Body of pancreas (tissue), 4 donors: ENCODE data around the gene PHACTR3. TPM values are rescaled to one million over a fixed set of nuclear protein-coding genes. Genes with fewer than 3 reads are reported as not detected.

ENCODE experiments used
- ATAC-seq: fragments of 150-250 bp; one replicate; pipeline ENCODE4 v1.9.1; 2016
- DNase-seq, 4 donors: peaks; one replicate each; pipeline ENCODE4 v3.0.0-alpha.2; 2019
- H3K27ac ChIP-seq, 4 donors: fragments of 200-600 bp; sonication (generic); 1 replicate in 3 of 4; 2 replicates in 1 of 4; pipeline versions ENCODE4 v1.5.1 to v1.6.1; 2016 to 2019; ENCODE audit warnings: mild to moderate bottlenecking in 1 of 4, mixed read lengths in 1 of 4, moderate library complexity in 1 of 4
- H3K27me3 ChIP-seq, 2 donors: fragments of 200-600 bp; sonication (generic); one replicate each; pipeline ENCODE4 v1.6.0; 2016; ENCODE audit warnings: mild to moderate bottlenecking in 1 of 2
- H3K36me3 ChIP-seq, 2 donors: fragments of 200-600 bp; sonication (generic); replicated peaks in 1 of 2; 2 replicates each; pipeline ENCODE4 v1.5.1; 2016; ENCODE audit warnings: low read depth in 2 of 2; ENCODE audit not compliant: insufficient read depth in 1 of 2
- H3K4me1 ChIP-seq: fragments of 200-600 bp; sonication (generic); one replicate; pipeline ENCODE4 v1.6.0; 2016
- H3K4me3 ChIP-seq, 2 donors: fragments of 200-600 bp; sonication (generic); 1 replicate in 1 of 2; 2 replicates in 1 of 2; pipeline ENCODE4 v1.5.1; 2016 to 2019
- H3K9me3 ChIP-seq, 3 donors: fragments of 200-600 bp; sonication (generic); 1 replicate in 2 of 3; 2 replicates in 1 of 3; pipeline ENCODE4 v1.5.1; 2016
- POLR2A ChIP-seq, 3 donors: fragments of 450-650 bp; IDR thresholded peaks; one replicate each; pipeline ENCODE4 v1.6.1; 2016; ENCODE audit warnings: antibody characterized with exemption in 3 of 3, mild to moderate bottlenecking in 2 of 3
- WGBS, 2 donors: methylation state at CpG; one replicate each; pipeline ENCODE4 v1.1.5; 2017; 5-methylcytosine and 5-hydroxymethylcytosine counted together
- intact Hi-C: fragments of 100-400 bp; cut with DNase I; formaldehyde crosslinking; loops from one replicate; pipeline ENCODE4 v1.15.1; 2023
- total RNA-seq, 2 donors: library from RNA; depleted of rRNA; stranded (reverse); fragments of >200 nt; gene quantifications; one replicate each; pipeline ENCODE4 v1.1.0, GENCODE V29; 2016
- TF ChIP-seq, protein P1 (sequence below), 7 experiments: fragments of 450-650 bp in 4 of 7; fragments of 200-600 bp in 3 of 7; sonication (generic) in 3 of 7; IDR thresholded peaks; one replicate each; pipeline ENCODE4 v1.5.1; 2016 to 2019; ENCODE audit warnings: antibody characterized with exemption in 7 of 7

The PHACTR3 gene
- total RNA-seq, 2 donors from 2014 or later = 0.52 to 0.66 TPM

DNA sequence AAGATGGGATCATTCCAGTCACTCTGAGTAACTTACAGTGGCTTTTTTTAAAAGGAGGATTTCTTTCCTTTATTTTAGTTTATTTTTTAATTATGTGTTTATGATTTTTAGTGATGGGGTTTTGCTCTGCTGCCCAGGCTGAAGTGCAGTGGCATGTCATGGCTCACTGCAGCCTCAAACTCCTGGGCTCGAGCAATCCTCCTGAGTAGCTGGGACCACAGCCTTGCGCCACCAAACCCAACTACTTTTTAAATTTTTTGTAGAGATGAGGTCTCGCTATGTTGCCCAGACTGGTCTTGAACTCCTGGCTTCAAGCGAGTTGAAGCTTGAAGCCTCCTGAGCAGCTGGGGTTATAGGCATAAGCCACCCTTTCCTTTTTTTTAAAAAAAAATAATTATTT is 31.8 kb upstream of the PHACTR3 start:
- intact Hi-C loops = no loop called here
- no peak for ATAC-seq
- Histone ChIP-seq H3K9me3 (no peaks in the 10 kb centered on the region), H3K27ac (no peak overlapping the region), H3K4me3 (no peak overlapping the region), H3K36me3 (no peaks in the 10 kb centered on the region), H3K27me3 (peaks cover 0 to 3% of the 10 kb centered on the region in 2 donors), H3K4me1 (peaks cover 5% of the 10 kb centered on the region)
- TF ChIP-seq POLR2A (IDR thresholded peaks at IDR 0.05) = no peak
- TF ChIP-seq, protein P1, sequence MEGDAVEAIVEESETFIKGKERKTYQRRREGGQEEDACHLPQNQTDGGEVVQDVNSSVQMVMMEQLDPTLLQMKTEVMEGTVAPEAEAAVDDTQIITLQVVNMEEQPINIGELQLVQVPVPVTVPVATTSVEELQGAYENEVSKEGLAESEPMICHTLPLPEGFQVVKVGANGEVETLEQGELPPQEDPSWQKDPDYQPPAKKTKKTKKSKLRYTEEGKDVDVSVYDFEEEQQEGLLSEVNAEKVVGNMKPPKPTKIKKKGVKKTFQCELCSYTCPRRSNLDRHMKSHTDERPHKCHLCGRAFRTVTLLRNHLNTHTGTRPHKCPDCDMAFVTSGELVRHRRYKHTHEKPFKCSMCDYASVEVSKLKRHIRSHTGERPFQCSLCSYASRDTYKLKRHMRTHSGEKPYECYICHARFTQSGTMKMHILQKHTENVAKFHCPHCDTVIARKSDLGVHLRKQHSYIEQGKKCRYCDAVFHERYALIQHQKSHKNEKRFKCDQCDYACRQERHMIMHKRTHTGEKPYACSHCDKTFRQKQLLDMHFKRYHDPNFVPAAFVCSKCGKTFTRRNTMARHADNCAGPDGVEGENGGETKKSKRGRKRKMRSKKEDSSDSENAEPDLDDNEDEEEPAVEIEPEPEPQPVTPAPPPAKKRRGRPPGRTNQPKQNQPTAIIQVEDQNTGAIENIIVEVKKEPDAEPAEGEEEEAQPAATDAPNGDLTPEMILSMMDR (IDR thresholded peaks at IDR 0.05) = no peak
- WGBS, 2 donors = 75 to 79% methylated on average over 4 of the region's 4 CpGs
- DNase-seq = no peak

- WGBS, 2 donors = 78 to 80% methylated on average over 1 to 8 of the region's 8 CpGs
- H3K4me1 ChIP-seq = peaks cover 5% of the 10 kb centered on the region
- H3K27ac ChIP-seq = no peak overlapping the region
- ATAC-seq (no peak), DNase-seq (no peak)
- no peaks in the 10 kb centered on the region for H3K9me3 ChIP-seq
- intact Hi-C loops = no loop called here
- peaks cover 0 to 3% of the 10 kb centered on the region in 2 donors for H3K27me3 ChIP-seq
- no peaks in the 10 kb centered on the region for H3K36me3 ChIP-seq
- TF ChIP-seq, protein P1 (IDR thresholded peaks at IDR 0.05) = no peak
- no peak for TF ChIP-seq POLR2A (IDR thresholded peaks at IDR 0.05)
- H3K4me3 ChIP-seq = no peak overlapping the region
Measured at GRCh38 chr20:59573837-59574236, 30.5 kb upstream of the PHACTR3 start.

- no peaks in the 10 kb centered on the region for H3K36me3 ChIP-seq
- intact Hi-C loops = no loop called here
- 14 to 43% methylated on average over 2 to 3 of the region's 3 CpGs for WGBS, 2 donors
Measured at GRCh38 chr20:59574308-59574707, 30.0 kb upstream of the PHACTR3 start.

DNA sequence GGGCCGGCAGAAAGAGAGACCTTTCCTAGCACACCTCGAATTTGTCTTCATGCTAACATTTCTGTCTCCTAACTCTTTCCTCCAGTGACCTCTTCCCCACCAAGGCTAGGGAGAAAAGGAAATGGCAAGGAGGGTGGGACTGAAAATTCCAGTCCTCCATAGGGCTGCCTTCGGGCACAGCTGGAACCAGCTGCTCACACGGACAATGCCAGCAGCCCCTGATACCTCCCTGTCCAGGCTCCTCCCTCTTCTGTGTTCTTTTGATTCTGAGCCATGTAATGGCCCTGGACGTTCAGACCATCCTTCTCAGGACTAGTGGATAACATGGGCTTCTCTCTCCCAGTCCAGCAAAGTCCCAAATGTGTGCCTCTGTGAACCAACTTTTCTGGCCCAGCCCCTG is 29.1 kb upstream of the PHACTR3 start:
- no peak overlapping the region for H3K27ac ChIP-seq
- WGBS, 2 donors = 31 to 48% methylated on average over 5 of the region's 5 CpGs
- no peaks in the 10 kb centered on the region for H3K36me3 ChIP-seq
- no peak for DNase-seq
- H3K4me3 ChIP-seq = no peak overlapping the region
- H3K27me3 ChIP-seq = peaks cover 0 to 3% of the 10 kb centered on the region in 2 donors
- intact Hi-C loops = no loop called here
- peaks cover 5% of the 10 kb centered on the region for H3K4me1 ChIP-seq
- ATAC-seq = no peak
- TF ChIP-seq POLR2A (IDR thresholded peaks at IDR 0.05) = no peak
- TF ChIP-seq, protein P1 (IDR thresholded peaks at IDR 0.05) = no peak
- no peaks in the 10 kb centered on the region for H3K9me3 ChIP-seq

More at GRCh38 chr20:59574308-59574707, 30.0 kb upstream of the PHACTR3 start:
- Histone ChIP-seq H3K27me3 (peaks cover 0 to 3% of the 10 kb centered on the region in 2 donors), H3K4me1 (peaks cover 5% of the 10 kb centered on the region), H3K4me3 (no peak overlapping the region), H3K9me3 (no peaks in the 10 kb centered on the region), H3K27ac (no peak overlapping the region)
- ATAC-seq = no peak
- no peak for TF ChIP-seq POLR2A (IDR thresholded peaks at IDR 0.05)
- TF ChIP-seq, protein P1 (IDR thresholded peaks at IDR 0.05) = no peak
- no peak for DNase-seq

DNA sequence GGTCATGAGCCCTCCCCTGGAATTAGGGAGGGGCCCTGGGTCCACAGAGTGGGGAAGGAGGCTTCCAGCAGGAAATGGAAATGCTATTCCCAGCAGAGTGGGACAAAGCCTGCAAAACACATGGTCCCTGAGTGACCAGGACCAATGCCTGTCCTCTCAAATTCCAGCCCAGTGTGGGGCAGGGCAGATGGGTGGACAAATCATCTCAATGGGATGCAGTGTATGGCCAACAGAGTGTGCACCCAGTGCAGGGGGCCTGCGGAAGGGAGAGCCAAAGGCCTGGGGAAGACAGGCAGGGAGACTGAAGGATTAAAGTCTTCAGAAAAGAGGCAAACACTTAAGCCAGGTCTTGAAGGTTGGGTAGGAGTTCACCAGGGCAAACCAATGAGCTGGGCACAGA is 28.7 kb upstream of the PHACTR3 start:
- peaks cover 5% of the 10 kb centered on the region for H3K4me1 ChIP-seq
- TF ChIP-seq POLR2A (IDR thresholded peaks at IDR 0.05) = no peak
- TF ChIP-seq, protein P1 (IDR thresholded peaks at IDR 0.05) = no peak
- ATAC-seq (no peak), DNase-seq (no peak)
- WGBS, 2 donors = 69 to 94% methylated on average over 1 of the region's 1 CpG
- no peak overlapping the region for H3K27ac ChIP-seq
- no peaks in the 10 kb centered on the region for H3K36me3 ChIP-seq
- no peak overlapping the region for H3K4me3 ChIP-seq
- intact Hi-C loops = no loop called here
- H3K9me3 ChIP-seq = no peaks in the 10 kb centered on the region
- H3K27me3 ChIP-seq = peaks cover 0 to 3% of the 10 kb centered on the region in 2 donors
